Ishikawa (cell line): Measurements from ENCODE around the gene ARAP1.

ENCODE experiments used
- CEBPB ChIP-seq: IDR thresholded peaks from 2 replicates; pipeline ENCODE4 v1.6.1; 2012
- CREB1 ChIP-seq: IDR thresholded peaks from 2 replicates; pipeline ENCODE4 v1.6.1; 2012; ENCODE audit warnings: low read depth
- EGR1 ChIP-seq: IDR thresholded peaks from 2 replicates; pipeline ENCODE4 v1.6.1; 2012
- EP300 ChIP-seq: IDR thresholded peaks from 2 replicates; pipeline ENCODE4 v1.6.1; 2012; ENCODE audit warnings: borderline replicate concordance
- FOXM1 ChIP-seq: IDR thresholded peaks from 2 replicates; pipeline ENCODE4 v1.6.1; 2012; ENCODE audit warnings: low read depth, borderline replicate concordance
- MAX ChIP-seq: IDR thresholded peaks from 2 replicates; pipeline ENCODE4 v1.6.1; 2012
- NFIC ChIP-seq: IDR thresholded peaks from 2 replicates; pipeline ENCODE4 v1.6.1; 2012
- RAD21 ChIP-seq: IDR thresholded peaks from 2 replicates; pipeline ENCODE4 v1.6.1; 2012; ENCODE audit warnings: low read depth
- TAF1 ChIP-seq: IDR thresholded peaks from 2 replicates; pipeline ENCODE4 v1.6.1; 2012; ENCODE audit warnings: low read depth, mild to moderate bottlenecking
- TCF12 ChIP-seq: IDR thresholded peaks from 2 replicates; pipeline ENCODE4 v1.6.1; 2012; ENCODE audit warnings: low read depth
- TEAD4 ChIP-seq: IDR thresholded peaks from 2 replicates; pipeline ENCODE4 v1.6.1; 2012
- YY1 ChIP-seq: IDR thresholded peaks from 2 replicates; pipeline ENCODE4 v1.6.1; 2012; ENCODE audit warnings: low read depth
- ZBTB7A ChIP-seq: IDR thresholded peaks from 2 replicates; pipeline ENCODE4 v1.6.1; 2012; ENCODE audit warnings: low read depth
- TF ChIP-seq, protein P1 (sequence below): IDR thresholded peaks from 2 replicates; pipeline ENCODE4 v1.6.1; 2012; ENCODE audit warnings: low read depth, mild to moderate bottlenecking
- TF ChIP-seq, protein P2 (sequence below): IDR thresholded peaks from 2 replicates; pipeline ENCODE4 v1.6.1; 2012

ARAP1 gene

DNA sequence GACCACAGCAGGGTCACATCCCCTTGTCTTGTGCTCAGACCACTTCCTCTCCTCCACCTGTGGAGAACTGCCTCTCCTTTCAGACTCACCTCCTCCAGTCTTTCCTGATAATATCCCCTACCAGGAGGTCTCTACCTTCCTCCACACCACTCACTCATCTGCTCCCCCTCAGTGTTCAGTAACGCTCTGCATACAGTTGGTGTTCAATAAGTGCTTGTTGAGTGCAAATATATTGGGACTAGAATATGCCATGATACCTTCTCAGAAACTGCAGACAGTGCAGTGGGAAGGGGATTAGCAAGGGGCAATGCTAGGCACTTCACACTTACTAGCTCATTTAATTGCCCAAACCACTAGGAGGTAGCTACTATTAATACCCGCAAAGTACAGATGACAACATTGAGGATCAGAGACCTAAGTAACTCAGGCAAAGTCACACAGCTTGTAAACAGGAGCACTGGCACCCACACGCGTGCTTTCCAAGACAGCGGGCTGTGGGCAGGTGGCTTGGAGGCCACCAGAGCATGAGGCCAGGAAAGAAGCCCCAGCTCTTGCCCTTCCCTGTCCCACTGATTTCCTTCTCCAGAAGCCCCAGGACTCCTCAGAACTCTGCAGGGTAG lies 69.9 kb downstream of the ARAP1 start:
- no peak for TF ChIP-seq NFIC
- no peak for TF ChIP-seq EGR1
- no peak for TF ChIP-seq TEAD4
- no peak for TF ChIP-seq RAD21
- no peak for TF ChIP-seq TCF12
- TF ChIP-seq TAF1 = no peak

DNA sequence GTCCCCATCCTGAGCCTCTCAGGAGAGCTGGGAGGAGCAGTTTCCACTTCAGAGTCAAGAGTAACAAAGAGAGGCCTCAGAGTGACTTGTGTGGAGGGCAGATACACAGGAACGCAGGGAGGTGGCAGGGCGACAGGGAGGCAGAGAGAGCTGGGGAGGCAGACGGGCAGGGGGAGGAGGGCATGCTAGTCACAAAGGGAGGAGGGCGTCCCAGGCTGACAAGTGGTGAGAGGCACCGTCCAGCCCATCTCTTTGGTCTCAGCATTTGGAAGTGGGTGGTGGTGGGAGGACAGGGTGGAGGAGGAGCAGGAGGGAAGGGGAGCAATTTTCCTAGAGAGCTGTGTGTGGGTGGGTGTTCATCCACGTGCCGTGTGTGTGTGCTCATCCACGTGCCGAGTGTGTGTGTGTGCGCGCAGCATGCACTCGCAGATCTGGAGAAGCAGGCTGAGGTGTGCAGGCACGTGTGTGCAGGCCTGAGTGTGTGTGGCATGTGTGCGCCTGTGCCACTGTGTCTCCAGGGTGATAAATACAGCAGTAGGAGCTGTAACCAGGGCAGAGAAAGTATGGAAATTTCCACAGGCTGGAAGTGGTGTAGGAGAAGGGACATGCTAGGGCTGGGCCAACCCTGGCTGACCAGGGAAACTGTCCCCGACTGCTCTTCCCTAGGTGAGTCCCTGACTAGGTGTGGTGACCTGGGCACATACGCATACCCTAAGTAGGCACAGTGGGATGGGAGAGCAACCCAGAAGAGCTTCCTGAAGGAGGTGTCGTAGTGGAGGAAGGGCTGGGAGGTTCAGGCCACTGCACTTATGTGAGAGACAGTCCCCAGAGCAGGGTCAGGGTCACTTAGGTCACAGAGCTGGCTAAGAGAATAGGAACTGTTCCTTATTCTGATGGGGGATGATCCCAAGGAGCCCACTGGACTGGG lies 70.7 kb downstream of the ARAP1 start:
- no peak for TF ChIP-seq TAF1
- TF ChIP-seq, protein P1, sequence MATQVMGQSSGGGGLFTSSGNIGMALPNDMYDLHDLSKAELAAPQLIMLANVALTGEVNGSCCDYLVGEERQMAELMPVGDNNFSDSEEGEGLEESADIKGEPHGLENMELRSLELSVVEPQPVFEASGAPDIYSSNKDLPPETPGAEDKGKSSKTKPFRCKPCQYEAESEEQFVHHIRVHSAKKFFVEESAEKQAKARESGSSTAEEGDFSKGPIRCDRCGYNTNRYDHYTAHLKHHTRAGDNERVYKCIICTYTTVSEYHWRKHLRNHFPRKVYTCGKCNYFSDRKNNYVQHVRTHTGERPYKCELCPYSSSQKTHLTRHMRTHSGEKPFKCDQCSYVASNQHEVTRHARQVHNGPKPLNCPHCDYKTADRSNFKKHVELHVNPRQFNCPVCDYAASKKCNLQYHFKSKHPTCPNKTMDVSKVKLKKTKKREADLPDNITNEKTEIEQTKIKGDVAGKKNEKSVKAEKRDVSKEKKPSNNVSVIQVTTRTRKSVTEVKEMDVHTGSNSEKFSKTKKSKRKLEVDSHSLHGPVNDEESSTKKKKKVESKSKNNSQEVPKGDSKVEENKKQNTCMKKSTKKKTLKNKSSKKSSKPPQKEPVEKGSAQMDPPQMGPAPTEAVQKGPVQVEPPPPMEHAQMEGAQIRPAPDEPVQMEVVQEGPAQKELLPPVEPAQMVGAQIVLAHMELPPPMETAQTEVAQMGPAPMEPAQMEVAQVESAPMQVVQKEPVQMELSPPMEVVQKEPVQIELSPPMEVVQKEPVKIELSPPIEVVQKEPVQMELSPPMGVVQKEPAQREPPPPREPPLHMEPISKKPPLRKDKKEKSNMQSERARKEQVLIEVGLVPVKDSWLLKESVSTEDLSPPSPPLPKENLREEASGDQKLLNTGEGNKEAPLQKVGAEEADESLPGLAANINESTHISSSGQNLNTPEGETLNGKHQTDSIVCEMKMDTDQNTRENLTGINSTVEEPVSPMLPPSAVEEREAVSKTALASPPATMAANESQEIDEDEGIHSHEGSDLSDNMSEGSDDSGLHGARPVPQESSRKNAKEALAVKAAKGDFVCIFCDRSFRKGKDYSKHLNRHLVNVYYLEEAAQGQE = no peak
- no peak for TF ChIP-seq TEAD4
- TF ChIP-seq MAX = no peak
- no peak for TF ChIP-seq CREB1
- TF ChIP-seq NFIC = no peak
- TF ChIP-seq CEBPB = no peak
- TF ChIP-seq FOXM1 = no peak
- no peak for TF ChIP-seq RAD21
- no peak for TF ChIP-seq EGR1

DNA sequence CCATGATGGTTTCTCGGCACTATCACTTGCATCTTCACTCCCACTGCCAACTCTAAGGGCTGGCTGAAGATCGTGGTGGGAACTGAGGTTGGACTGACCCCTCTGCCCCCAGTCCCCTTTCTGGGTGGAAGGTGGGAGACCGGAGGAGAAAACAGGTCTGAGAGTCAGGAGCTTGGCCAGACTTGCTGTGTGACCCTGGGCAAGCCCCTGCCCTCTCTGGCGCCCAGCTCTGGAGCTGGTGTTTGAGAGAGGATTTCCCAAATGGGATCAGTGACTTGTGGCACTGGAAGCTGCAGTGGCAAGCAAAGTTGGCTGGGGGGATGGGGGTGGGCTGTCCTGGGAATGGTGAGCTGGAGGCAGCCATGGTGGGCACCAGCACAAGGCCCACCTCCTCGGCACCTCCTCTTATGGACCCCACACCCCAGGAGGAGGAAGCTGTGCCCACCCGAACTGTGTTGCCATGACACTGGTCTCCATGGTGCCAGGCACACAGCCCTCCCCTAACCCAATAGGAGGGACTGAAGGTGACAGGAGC lies 71.5 kb downstream of the ARAP1 start:
- TF ChIP-seq FOXM1 (no peak), YY1 (no peak), RAD21 (no peak), CREB1 (no peak), ZBTB7A (no peak), TAF1 (no peak), EP300 (no peak), NFIC (no peak), EGR1 (no peak), MAX (no peak), TCF12 (no peak), TEAD4 (no peak), CEBPB (no peak)
- TF ChIP-seq, protein P1 = no peak
- TF ChIP-seq, protein P2, sequence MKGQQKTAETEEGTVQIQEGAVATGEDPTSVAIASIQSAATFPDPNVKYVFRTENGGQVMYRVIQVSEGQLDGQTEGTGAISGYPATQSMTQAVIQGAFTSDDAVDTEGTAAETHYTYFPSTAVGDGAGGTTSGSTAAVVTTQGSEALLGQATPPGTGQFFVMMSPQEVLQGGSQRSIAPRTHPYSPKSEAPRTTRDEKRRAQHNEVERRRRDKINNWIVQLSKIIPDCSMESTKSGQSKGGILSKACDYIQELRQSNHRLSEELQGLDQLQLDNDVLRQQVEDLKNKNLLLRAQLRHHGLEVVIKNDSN = no peak

DNA sequence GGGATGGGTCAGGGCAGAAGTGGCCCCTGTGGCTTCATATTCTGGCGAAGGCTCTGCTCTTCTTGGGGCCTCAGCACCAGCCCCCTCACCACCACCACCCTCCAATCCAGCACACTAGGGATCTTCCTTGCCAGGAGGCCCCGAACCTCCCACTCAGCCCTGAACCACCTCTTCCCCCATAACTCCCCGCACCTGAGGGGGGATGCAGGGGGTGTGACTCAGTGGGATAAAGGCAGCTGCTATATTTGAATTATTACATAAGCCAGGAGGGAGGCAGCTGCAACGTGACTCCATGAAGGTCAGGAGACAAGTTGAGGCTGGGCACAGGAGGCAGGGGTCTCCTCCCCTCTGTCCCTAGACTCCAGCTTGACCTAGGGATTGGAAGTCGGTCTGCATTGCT lies 72.3 kb downstream of the ARAP1 start:
- no peak for TF ChIP-seq ZBTB7A

DNA sequence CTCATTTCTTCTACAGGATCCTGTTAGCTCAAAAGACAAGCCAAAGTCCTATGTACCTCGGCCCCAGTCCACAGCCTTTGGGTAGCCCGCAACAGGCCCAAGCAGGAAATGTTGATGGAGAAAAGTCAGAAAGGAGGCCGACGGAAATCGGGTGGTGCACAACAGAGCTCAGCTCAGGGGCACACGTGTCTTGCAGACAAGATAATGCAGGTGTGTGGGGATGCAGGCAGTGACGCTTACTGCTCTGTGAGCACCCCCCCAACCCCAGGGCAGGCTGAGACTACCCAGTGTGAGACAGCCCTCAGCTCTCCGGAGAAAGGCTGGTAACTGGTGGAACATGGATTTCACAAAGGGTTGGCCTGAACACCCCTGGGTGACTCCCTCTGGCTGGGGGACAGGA lies 73.7 kb downstream of the ARAP1 start:
- TF ChIP-seq CEBPB (no peak), CREB1 (no peak), FOXM1 (no peak), EP300 (no peak), TAF1 (no peak), TEAD4 (no peak), NFIC (no peak), ZBTB7A (no peak), EGR1 (no peak), RAD21 (no peak), MAX (no peak), YY1 (no peak)
- TF ChIP-seq, protein P2 = no peak
